K562 (cell line): Measurements from ENCODE around the gene COL24A1. TPM values are rescaled to one million over a fixed set of nuclear protein-coding genes. Genes with fewer than 3 reads are reported as not detected.

Experiments
- ARID2 ChIP-seq: fragments of 450-650 bp; IDR thresholded peaks from 2 replicates; pipeline ENCODE4 v1.6.1; 2017; ENCODE audit warnings: antibody characterized with exemption, mild to moderate bottlenecking
- KHSRP ChIP-seq: fragments of 450-650 bp; IDR thresholded peaks from 2 replicates; pipeline ENCODE4 v1.6.1; 2017
- MCM2 ChIP-seq: fragments of 450-650 bp; IDR thresholded peaks from 2 replicates; pipeline ENCODE4 v1.6.1; 2017; ENCODE audit warnings: low read depth, mild to moderate bottlenecking
- MCM3 ChIP-seq: fragments of 450-650 bp; IDR thresholded peaks from 2 replicates; pipeline ENCODE4 v1.6.1; 2016
- NCOA4 ChIP-seq: fragments of 450-650 bp; IDR thresholded peaks from 2 replicates; pipeline ENCODE4 v1.6.1; 2018; ENCODE audit warnings: mild to moderate bottlenecking; ENCODE audit not compliant: partially characterized antibody
- NEUROD1 ChIP-seq: fragments of 150-350 bp; IDR thresholded peaks from 2 replicates; pipeline ENCODE4 v1.6.1; 2014; ENCODE audit warnings: borderline replicate concordance, low read length, low read depth; ENCODE audit not compliant: partially characterized antibody
- NR2C2 ChIP-seq, 2 experiments: fragments of 200-800 bp in 1 of 2; sonication (Bioruptor generic) in 1 of 2; sonication (generic) in 1 of 2; formaldehyde crosslinking in 1 of 2; IDR thresholded peaks; 2 replicates each; pipeline versions ENCODE4 v1.6.1 to v1.8.0; 2016 to 2022; ENCODE audit warnings: mild to moderate bottlenecking in 1 of 2, missing compliant biosample characterization in 1 of 2, missing genetic modification characterization in 1 of 2, missing genetic modification reagents in 1 of 2
- PCBP2 ChIP-seq: fragments of 200-400 bp; formaldehyde crosslinking; IDR thresholded peaks from 2 replicates; pipeline ENCODE4 v1.6.1; 2018; ENCODE audit warnings: low read length, low read depth, mild to moderate bottlenecking, moderate library complexity; ENCODE audit not compliant: poor library complexity, severe bottlenecking
- RCOR1 ChIP-seq, 2 experiments: IDR thresholded peaks; 2 replicates each; pipeline ENCODE4 v1.6.1; 2012; ENCODE audit warnings: low read depth in 2 of 2, low read length in 2 of 2, borderline replicate concordance in 1 of 2, improper control_type of control experiment in 1 of 2
- SMAD4 ChIP-seq: fragments of 250-450 bp; sonication (Bioruptor Pico); conservative IDR thresholded peaks from 2 replicates; pipeline ENCODE4 v1.8.0; 2021; ENCODE audit warnings: inconsistent platforms, mild to moderate bottlenecking, moderate library complexity
- SMARCA5 ChIP-seq: fragments of 450-650 bp; IDR thresholded peaks from 2 replicates; pipeline ENCODE4 v1.6.1; 2016
- TOE1 ChIP-seq, 2 experiments: fragments of 450-650 bp in 1 of 2; sonication (generic) in 1 of 2; formaldehyde crosslinking in 1 of 2; IDR thresholded peaks; 2 replicates each; pipeline versions ENCODE4 v1.7.1 to v1.8.0; 2016 to 2022; ENCODE audit warnings: borderline replicate concordance in 2 of 2, mild to moderate bottlenecking in 2 of 2, antibody characterized with exemption in 1 of 2, inconsistent platforms in 1 of 2, low read depth in 1 of 2, missing genetic modification reagents in 1 of 2, moderate library complexity in 1 of 2
- ZNF217 ChIP-seq: sonication (generic); formaldehyde crosslinking; IDR thresholded peaks from 2 replicates; pipeline ENCODE4 v1.8.0; 2022; ENCODE audit warnings: mild to moderate bottlenecking, missing genetic modification reagents
- ZNF384 ChIP-seq: IDR thresholded peaks from 2 replicates; pipeline ENCODE4 v1.6.1; 2012; ENCODE audit warnings: low read depth, low read length, improper control_type of control experiment
- ZNF507 ChIP-seq: conservative IDR thresholded peaks from 2 replicates; pipeline ENCODE4 v1.6.1; 2017; ENCODE audit warnings: missing genetic modification characterization, missing compliant biosample characterization
- polyA plus RNA-seq, 8 experiments: library from polyadenylated mRNA; depleted of rRNA in 4 of 8; stranded (reverse) in 5 of 8; unstranded in 3 of 8; fragments of >200 nt; fragmentation: Nextera tagmentation in 2 of 8; fragmentation: Illumina TruSeq in 1 of 8; extraction: Ambion mirVana in 2 of 8; extraction: Trizol in 1 of 8; gene quantifications; 2 replicates each; pipeline versions ENCODE4 v1.2.1 to v1.2.3, GENCODE V29; 2011 to 2014; ENCODE audit warnings: inconsistent platforms in 1 of 8, missing spikeins in 1 of 8
- total RNA-seq, 7 experiments: library from RNA; depleted of rRNA in 6 of 7; stranded (reverse); fragments of >200 nt in 6 of 7; fragmentation: Illumina TruSeq in 2 of 7; extraction: Trizol in 2 of 7; gene quantifications; 2 replicates each; pipeline versions ENCODE4 v1.2.1 to v1.2.3, GENCODE V29; 2011 to 2021; ENCODE audit warnings: low replicate concordance in 1 of 7
- TF ChIP-seq, protein P1 (sequence below): fragments of 450-650 bp; formaldehyde crosslinking; IDR thresholded peaks from 2 replicates; pipeline ENCODE4 v1.4.0; 2020; ENCODE audit warnings: mild to moderate bottlenecking
- TF ChIP-seq, protein P2 (sequence below), 3 experiments: fragments of 200-800 bp in 1 of 3; fragments of 250-450 bp in 1 of 3; fragments of 450-650 bp in 1 of 3; sonication (Bioruptor Pico) in 1 of 3; sonication (Bioruptor generic) in 1 of 3; formaldehyde crosslinking in 1 of 3; IDR thresholded peaks; 2 replicates each; pipeline versions ENCODE4 v1.6.1 to v1.8.0; 2016 to 2022; ENCODE audit warnings: mild to moderate bottlenecking in 2 of 3, missing genetic modification characterization in 2 of 3, missing compliant biosample characterization in 1 of 3, moderate library complexity in 1 of 3
- TF ChIP-seq, protein P3 (sequence below): fragments of 250-450 bp; sonication (Bioruptor Pico); IDR thresholded peaks from 2 replicates; pipeline ENCODE4 v1.4.0; 2020; ENCODE audit warnings: borderline replicate concordance
- TF ChIP-seq, protein P4 (sequence below), 2 experiments: fragments of 250-450 bp in 1 of 2; fragments of 450-650 bp in 1 of 2; sonication (Bioruptor Pico) in 1 of 2; IDR thresholded peaks; 2 replicates each; pipeline versions ENCODE4 v1.6.1 to v1.8.0; 2016 to 2021; ENCODE audit warnings: mild to moderate bottlenecking in 2 of 2, moderate library complexity in 2 of 2, missing compliant biosample characterization in 1 of 2, missing genetic modification characterization in 1 of 2

The COL24A1 gene
- total and polyA plus RNA-seq, 9 of the 15 experiments (the other 6 are each of a cell fraction or from before 2014, with no cell fraction given) = 0.01 to 0.06 (median 0.03) TPM; not detected in 2

DNA sequence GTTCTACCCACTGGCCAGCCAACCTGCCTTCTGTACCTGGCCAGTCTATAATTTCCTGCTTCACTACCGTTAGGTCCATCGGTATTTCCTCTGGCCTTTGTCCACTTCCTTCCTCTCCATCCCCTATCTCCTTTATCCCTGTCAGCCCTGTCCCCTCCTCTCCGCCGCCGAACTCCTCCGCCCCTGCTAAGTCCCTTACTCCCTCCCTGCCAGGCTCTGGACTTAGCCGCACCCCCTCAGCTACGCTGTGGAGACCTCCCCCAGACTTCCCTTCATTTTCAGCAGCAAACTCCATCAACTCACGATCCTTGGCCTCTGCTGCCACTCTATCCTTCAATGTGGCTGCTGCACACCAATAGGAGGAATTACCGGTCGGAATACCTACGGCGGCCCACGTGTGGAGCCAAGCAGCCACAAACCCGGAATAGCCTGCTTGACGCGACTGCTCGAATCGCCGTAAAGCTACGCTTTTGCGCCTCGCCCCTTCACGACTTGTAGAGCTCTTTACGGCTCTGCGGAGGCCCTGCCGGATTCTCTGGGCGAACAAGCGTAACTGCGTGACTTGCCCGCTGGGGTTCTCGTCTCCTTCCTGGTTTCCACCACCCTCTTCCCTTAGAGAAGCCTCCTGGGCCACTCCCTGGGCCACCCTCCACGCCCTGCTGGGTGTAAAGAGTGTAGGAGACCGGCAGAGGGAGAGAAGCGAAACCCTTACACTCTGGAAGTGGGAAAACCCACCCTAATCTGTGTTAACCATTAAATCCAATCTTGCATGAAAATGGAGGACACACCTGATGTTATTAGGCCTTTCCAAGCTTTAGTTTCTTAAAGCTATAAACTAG is 448.4 kb downstream of the COL24A1 start, which contains the start of gene ZNHIT6 (continued):
- TF ChIP-seq ZNF217 (CRISPR knock-in tag) = no peak
- peak; percentile 67 for TF ChIP-seq NEUROD1
- no peak for TF ChIP-seq ARID2
- TF ChIP-seq MCM2 = no peak
- TF ChIP-seq KHSRP = no peak
- no peak for TF ChIP-seq ZNF507
- TF ChIP-seq PCBP2 = no peak
- TF ChIP-seq, protein P1, sequence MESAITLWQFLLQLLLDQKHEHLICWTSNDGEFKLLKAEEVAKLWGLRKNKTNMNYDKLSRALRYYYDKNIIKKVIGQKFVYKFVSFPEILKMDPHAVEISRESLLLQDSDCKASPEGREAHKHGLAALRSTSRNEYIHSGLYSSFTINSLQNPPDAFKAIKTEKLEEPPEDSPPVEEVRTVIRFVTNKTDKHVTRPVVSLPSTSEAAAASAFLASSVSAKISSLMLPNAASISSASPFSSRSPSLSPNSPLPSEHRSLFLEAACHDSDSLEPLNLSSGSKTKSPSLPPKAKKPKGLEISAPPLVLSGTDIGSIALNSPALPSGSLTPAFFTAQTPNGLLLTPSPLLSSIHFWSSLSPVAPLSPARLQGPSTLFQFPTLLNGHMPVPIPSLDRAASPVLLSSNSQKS (CRISPR knock-in tag) = no peak
- TF ChIP-seq, protein P2, sequence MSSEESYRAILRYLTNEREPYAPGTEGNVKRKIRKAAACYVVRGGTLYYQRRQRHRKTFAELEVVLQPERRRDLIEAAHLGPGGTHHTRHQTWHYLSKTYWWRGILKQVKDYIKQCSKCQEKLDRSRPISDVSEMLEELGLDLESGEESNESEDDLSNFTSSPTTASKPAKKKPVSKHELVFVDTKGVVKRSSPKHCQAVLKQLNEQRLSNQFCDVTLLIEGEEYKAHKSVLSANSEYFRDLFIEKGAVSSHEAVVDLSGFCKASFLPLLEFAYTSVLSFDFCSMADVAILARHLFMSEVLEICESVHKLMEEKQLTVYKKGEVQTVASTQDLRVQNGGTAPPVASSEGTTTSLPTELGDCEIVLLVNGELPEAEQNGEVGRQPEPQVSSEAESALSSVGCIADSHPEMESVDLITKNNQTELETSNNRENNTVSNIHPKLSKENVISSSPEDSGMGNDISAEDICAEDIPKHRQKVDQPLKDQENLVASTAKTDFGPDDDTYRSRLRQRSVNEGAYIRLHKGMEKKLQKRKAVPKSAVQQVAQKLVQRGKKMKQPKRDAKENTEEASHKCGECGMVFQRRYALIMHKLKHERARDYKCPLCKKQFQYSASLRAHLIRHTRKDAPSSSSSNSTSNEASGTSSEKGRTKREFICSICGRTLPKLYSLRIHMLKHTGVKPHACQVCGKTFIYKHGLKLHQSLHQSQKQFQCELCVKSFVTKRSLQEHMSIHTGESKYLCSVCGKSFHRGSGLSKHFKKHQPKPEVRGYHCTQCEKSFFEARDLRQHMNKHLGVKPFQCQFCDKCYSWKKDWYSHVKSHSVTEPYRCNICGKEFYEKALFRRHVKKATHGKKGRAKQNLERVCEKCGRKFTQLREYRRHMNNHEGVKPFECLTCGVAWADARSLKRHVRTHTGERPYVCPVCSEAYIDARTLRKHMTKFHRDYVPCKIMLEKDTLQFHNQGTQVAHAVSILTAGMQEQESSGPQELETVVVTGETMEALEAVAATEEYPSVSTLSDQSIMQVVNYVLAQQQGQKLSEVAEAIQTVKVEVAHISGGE (CRISPR knock-in tag; IDR thresholded peaks at IDR 0.05) = peak in 1 of 3 experiments; percentile 94; a peak in 2 of 6 replicates
- 0 out of 2 replicates have a peak, but pooled peaks have one; percentile 20 for TF ChIP-seq SMAD4 (CRISPR knock-in tag)
- peak; percentile 39; the same call in 1 of the 2 replicates for TF ChIP-seq SMARCA5
- no peak for TF ChIP-seq NCOA4
- no peak for TF ChIP-seq MCM3
- TF ChIP-seq, protein P3, sequence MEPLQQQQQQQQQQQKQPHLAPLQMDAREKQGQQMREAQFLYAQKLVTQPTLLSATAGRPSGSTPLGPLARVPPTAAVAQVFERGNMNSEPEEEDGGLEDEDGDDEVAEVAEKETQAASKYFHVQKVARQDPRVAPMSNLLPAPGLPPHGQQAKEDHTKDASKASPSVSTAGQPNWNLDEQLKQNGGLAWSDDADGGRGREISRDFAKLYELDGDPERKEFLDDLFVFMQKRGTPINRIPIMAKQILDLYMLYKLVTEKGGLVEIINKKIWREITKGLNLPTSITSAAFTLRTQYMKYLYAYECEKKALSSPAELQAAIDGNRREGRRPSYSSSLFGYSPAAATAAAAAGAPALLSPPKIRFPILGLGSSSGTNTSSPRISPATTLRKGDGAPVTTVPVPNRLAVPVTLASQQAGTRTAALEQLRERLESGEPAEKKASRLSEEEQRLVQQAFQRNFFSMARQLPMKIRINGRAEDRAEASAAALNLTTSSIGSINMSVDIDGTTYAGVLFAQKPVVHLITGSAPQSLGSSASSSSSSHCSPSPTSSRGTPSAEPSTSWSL (CRISPR knock-in tag) = no peak
- TF ChIP-seq RCOR1 (IDR thresholded peaks at IDR 0.05; ENCODE audit: borderline replicate concordance in 1 of 2, low read depth in 2 of 2, low read length in 2 of 2) = peak in 1 of 2 experiments; percentile 70; a peak in 2 of 4 replicates
- no peak for TF ChIP-seq NR2C2 (CRISPR knock-in tag; IDR thresholded peaks at IDR 0.05)
- TF ChIP-seq NR2C2 (tag; IDR thresholded peaks at IDR 0.05) = peak; percentile 54; the same call in 1 of the 2 replicates
- TF ChIP-seq, protein P4, sequence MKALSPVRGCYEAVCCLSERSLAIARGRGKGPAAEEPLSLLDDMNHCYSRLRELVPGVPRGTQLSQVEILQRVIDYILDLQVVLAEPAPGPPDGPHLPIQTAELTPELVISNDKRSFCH (CRISPR knock-in tag; IDR thresholded peaks at IDR 0.05) = no peak
- TF ChIP-seq, protein P4 (tag; IDR thresholded peaks at IDR 0.05) = no peak
- TF ChIP-seq TOE1 (IDR thresholded peaks at IDR 0.05; ENCODE audit: borderline replicate concordance) = peak; percentile 59; the same call in 1 of the 2 replicates
- no peak for TF ChIP-seq TOE1 (CRISPR knock-in tag; IDR thresholded peaks at IDR 0.05; ENCODE audit: borderline replicate concordance, low read depth)
- no peak for TF ChIP-seq ZNF384
